Parathyroid adenoma (tissue), 2 donors: ENCODE results near the gene TENM3.

Experiments used
- H2AFZ ChIP-seq: fragments of 300-600 bp; sonication (generic); one replicate; pipeline ENCODE4 v1.7.0; 2017; ENCODE audit warnings: antibody characterized with exemption, mild to moderate bottlenecking
- H3K27ac ChIP-seq: fragments of 300-600 bp; sonication (generic); one replicate; pipeline ENCODE4 v1.7.0; 2017
- H3K27me3 ChIP-seq: fragments of 300-600 bp; sonication (generic); one replicate; pipeline ENCODE4 v1.7.0; 2017; ENCODE audit warnings: low read length; ENCODE audit not compliant: control insufficient read depth, insufficient read depth
- H3K36me3 ChIP-seq: fragments of 300-600 bp; sonication (generic); one replicate; pipeline ENCODE4 v1.7.0; 2017; ENCODE audit warnings: low read length; ENCODE audit not compliant: control insufficient read depth, insufficient read depth
- H3K4me1 ChIP-seq: fragments of 300-600 bp; sonication (generic); one replicate; pipeline ENCODE4 v1.7.0; 2017; ENCODE audit warnings: control low read depth
- H3K4me2 ChIP-seq: fragments of 300-600 bp; sonication (generic); one replicate; pipeline ENCODE4 v1.7.0; 2017; ENCODE audit warnings: low read length
- H3K4me3 ChIP-seq: fragments of 300-600 bp; sonication (generic); one replicate; pipeline ENCODE4 v1.7.0; 2017; ENCODE audit warnings: low read depth, low read length
- H3K79me2 ChIP-seq: fragments of 300-600 bp; sonication (generic); one replicate; pipeline ENCODE4 v1.7.0; 2017; ENCODE audit warnings: control low read depth
- H3K9ac ChIP-seq: fragments of 300-600 bp; sonication (generic); one replicate; pipeline ENCODE4 v1.7.0; 2017; ENCODE audit warnings: mild to moderate bottlenecking
- H3K9me3 ChIP-seq: fragments of 300-600 bp; sonication (generic); one replicate; pipeline ENCODE4 v1.7.0; 2017; ENCODE audit warnings: low read length; ENCODE audit not compliant: control insufficient read depth
- TF ChIP-seq, protein P1 (sequence below): fragments of 300-600 bp; sonication (generic); IDR thresholded peaks from one replicate; pipeline ENCODE4 v1.7.0; 2017; ENCODE audit warnings: antibody characterized with exemption, mild to moderate bottlenecking
- donor health status: primary hyperparathyroidism.

Gene TENM3

DNA sequence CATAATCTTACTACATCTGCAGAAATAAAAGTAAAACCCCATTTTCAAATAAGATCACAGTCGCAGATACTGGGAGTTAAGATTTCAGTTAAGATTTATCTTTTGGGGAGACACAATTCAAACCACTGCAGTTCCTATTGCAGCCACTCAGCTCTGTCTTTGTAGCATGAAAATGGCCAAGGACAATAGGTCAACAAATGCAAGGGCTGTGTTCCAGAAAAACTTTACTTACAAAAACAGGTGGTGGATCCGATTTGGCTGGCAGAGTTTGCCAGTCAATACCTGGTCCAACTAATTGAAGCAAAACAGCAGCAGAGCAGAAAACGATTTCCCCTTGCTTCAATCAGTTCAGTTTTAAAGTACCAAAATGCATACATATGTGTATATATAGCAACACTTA lies 77.4 kb downstream of the TENM3 start:
- no peak overlapping the region for H3K9ac ChIP-seq
- H3K79me2 ChIP-seq: no peaks in the 10 kb centered on the region
- H3K36me3 ChIP-seq: no peaks in the 10 kb centered on the region
- no peak overlapping the region for H3K27ac ChIP-seq
- H3K9me3 ChIP-seq: no peaks in the 10 kb centered on the region
- H3K4me3 ChIP-seq: no peak overlapping the region
- H3K4me1 ChIP-seq: no peaks in the 10 kb centered on the region
- no peak overlapping the region for H2AFZ ChIP-seq
- TF ChIP-seq, protein P1, sequence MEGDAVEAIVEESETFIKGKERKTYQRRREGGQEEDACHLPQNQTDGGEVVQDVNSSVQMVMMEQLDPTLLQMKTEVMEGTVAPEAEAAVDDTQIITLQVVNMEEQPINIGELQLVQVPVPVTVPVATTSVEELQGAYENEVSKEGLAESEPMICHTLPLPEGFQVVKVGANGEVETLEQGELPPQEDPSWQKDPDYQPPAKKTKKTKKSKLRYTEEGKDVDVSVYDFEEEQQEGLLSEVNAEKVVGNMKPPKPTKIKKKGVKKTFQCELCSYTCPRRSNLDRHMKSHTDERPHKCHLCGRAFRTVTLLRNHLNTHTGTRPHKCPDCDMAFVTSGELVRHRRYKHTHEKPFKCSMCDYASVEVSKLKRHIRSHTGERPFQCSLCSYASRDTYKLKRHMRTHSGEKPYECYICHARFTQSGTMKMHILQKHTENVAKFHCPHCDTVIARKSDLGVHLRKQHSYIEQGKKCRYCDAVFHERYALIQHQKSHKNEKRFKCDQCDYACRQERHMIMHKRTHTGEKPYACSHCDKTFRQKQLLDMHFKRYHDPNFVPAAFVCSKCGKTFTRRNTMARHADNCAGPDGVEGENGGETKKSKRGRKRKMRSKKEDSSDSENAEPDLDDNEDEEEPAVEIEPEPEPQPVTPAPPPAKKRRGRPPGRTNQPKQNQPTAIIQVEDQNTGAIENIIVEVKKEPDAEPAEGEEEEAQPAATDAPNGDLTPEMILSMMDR: no peak
- H3K4me2 ChIP-seq: no peak overlapping the region
- no peaks in the 10 kb centered on the region for H3K27me3 ChIP-seq

DNA sequence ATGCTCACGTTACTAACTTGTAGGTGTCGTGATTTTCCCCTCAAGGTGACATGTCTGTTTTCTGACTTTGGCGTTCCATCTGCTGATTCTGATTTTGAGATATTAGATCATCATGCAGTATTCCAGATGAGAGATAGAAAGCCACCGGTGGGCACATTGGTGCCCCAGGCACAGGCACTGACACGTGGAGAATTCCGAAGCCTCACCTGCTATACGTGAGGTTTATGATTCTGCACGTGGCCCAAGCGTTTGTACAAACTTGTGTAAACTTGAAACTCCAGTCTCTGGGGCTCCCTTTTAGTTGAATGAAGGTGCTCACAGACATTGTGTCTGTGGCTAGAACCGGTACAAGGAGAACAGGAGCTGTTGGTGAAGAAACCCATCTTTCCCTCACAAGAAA lies 81.1 kb downstream of the TENM3 start:
- no peaks in the 10 kb centered on the region for H3K36me3 ChIP-seq
- no peak overlapping the region for H3K4me2 ChIP-seq
- no peaks in the 10 kb centered on the region for H3K4me1 ChIP-seq
- TF ChIP-seq, protein P1: no peak
- no peaks in the 10 kb centered on the region for H3K27me3 ChIP-seq
- H3K79me2 ChIP-seq: no peaks in the 10 kb centered on the region
- no peak overlapping the region for H3K4me3 ChIP-seq
- H2AFZ ChIP-seq: no peak overlapping the region
- H3K9me3 ChIP-seq: no peaks in the 10 kb centered on the region
- no peak overlapping the region for H3K9ac ChIP-seq
- H3K27ac ChIP-seq: no peak overlapping the region

DNA sequence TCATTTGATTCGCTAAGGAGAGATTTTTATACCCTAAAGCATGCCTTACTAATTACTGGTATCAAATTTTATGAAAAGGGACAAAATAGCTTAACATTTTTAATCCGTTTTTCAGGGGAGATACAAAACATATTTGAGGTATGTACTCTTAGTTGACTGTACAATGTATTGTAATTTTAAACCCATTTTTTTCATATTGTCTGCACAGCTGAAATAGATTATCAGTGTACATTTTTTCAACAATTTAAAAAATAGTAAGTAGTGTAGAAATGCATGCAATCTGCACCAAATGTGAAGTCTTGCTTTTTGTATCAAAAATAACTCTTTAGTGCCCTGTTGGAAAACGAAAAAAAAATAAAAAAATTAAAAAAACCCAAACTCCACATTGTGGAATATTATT lies 82.2 kb downstream of the TENM3 start:
- no peak overlapping the region for H3K27ac ChIP-seq
- no peak overlapping the region for H3K9ac ChIP-seq
- H3K9me3 ChIP-seq: no peaks in the 10 kb centered on the region
- H3K36me3 ChIP-seq: no peaks in the 10 kb centered on the region
- H3K27me3 ChIP-seq: no peaks in the 10 kb centered on the region
- TF ChIP-seq, protein P1: no peak
- no peak overlapping the region for H3K4me3 ChIP-seq
- H3K4me1 ChIP-seq: no peaks in the 10 kb centered on the region
- H3K79me2 ChIP-seq: no peaks in the 10 kb centered on the region
- H3K4me2 ChIP-seq: no peak overlapping the region
- no peak overlapping the region for H2AFZ ChIP-seq

DNA sequence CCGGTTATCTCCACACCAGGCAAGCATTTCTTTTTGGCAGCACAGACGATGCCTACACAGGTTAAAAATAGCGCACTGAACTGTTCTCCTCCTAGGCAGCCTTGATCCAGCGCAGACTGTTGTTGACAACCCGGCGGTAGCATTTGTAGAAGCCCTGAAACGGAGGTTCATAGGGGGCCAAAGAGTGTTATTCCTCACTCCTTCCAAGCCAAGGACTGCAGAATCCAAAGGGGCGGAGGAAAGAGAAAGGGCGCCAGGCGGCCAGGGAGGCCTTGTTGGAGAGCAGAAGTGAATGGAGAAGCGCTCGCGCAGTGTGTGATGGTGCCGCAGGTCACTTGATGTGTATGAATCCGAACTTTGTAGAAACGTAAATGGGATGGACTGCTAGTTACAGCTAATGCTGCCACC lies 82.7 kb downstream of the TENM3 start:
- no peaks in the 10 kb centered on the region for H3K9me3 ChIP-seq
- TF ChIP-seq, protein P1: no peak
- H3K4me2 ChIP-seq: no peak overlapping the region
- no peak overlapping the region for H3K27ac ChIP-seq
- H3K4me1 ChIP-seq: no peaks in the 10 kb centered on the region
- no peak overlapping the region for H3K9ac ChIP-seq
- no peak overlapping the region for H2AFZ ChIP-seq
- no peaks in the 10 kb centered on the region for H3K27me3 ChIP-seq
- H3K36me3 ChIP-seq: no peaks in the 10 kb centered on the region
- no peaks in the 10 kb centered on the region for H3K79me2 ChIP-seq
- no peak overlapping the region for H3K4me3 ChIP-seq

DNA sequence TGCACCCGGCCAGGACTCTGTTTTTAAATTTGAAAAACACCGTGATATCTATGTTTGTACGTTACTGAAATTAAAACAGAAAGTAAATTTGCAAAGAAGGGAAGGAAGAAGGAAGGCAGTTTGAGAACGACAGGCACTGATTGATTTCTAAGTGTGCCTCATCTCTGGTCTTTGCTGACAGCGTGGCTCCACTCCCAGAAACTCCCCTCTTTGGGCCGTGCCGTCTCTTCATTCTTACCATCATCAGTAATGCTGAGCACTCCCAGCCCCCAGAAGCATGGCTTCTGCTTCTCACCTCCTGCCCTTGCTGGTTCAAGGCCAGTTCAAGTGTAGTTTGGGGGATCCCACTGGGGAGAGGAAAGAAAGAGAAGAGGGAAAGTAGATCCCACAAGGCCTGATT lies 85.3 kb downstream of the TENM3 start:
- Histone ChIP-seq H3K4me1 (no peaks in the 10 kb centered on the region), H3K79me2 (no peaks in the 10 kb centered on the region), H3K36me3 (no peaks in the 10 kb centered on the region), H3K27me3 (no peaks in the 10 kb centered on the region), H3K9me3 (no peaks in the 10 kb centered on the region), H3K4me2 (no peak overlapping the region), H3K9ac (no peak overlapping the region), H2AFZ (no peak overlapping the region), H3K27ac (no peak overlapping the region), H3K4me3 (no peak overlapping the region)
- TF ChIP-seq, protein P1: no peak
